IMR-90 (cell line): ENCODE data around the gene CXADR. TPM values are rescaled to one million over a fixed set of nuclear protein-coding genes. Genes with fewer than 3 reads are reported as not detected.

ENCODE experiments used
- ATAC-seq: fragments of 200-7000 bp; cut with Tn5 transposase; 2 replicates; pipeline ENCODE4 v1.9.1; 2020; ENCODE audit warnings: low read depth, mild to moderate bottlenecking, moderate library complexity
- BruUV-seq: library from RNA; stranded (reverse); fragments of 400-500 nt; replicated peaks from 2 replicates; lab custom pipeline; 2021; lab: Mats Ljungman, UMichigan
- CTCF ChIA-PET: fragments of 300-600 bp; formaldehyde crosslinking; extraction: SDS; loops from one replicate; lab custom pipeline; 2021; ENCODE audit warnings: antibody characterized with exemption; lab: Yijun Ruan, JAX
- POLR2A ChIA-PET: fragments of 300-600 bp; sonication (Branson Sonifier 250); formaldehyde crosslinking; loops from one replicate; lab custom pipeline; 2022; ENCODE audit warnings: antibody characterized with exemption; ENCODE audit not compliant: unreplicated experiment; lab: Charles Lee
- DNase-seq: peaks from one replicate; pipeline ENCODE4 v3.0.0; 2013
- H2AFZ ChIP-seq: replicated peaks from 2 replicates; pipeline ENCODE3; 2013; ENCODE audit warnings: low read length, mild to moderate bottlenecking; ENCODE audit not compliant: poor library complexity
- H2AK5ac ChIP-seq: 2 replicates; pipeline ENCODE4 v1.6.1; 2013; ENCODE audit warnings: low read depth, low read length, inconsistent platforms
- H2AK9ac ChIP-seq: replicated peaks from 2 replicates; pipeline ENCODE3; 2013; ENCODE audit warnings: mild to moderate bottlenecking, low read depth, low read length, moderate library complexity; ENCODE audit not compliant: poor library complexity
- H2BK120ac ChIP-seq: 2 replicates; pipeline ENCODE4 v1.6.1; 2013; ENCODE audit warnings: low read depth, low read length, inconsistent platforms
- H2BK15ac ChIP-seq: 3 replicates; pipeline ENCODE4 v1.6.1; 2013; ENCODE audit warnings: low read depth, low read length, inconsistent platforms
- H2BK20ac ChIP-seq: 2 replicates; pipeline ENCODE4 v1.6.1; 2013; ENCODE audit warnings: low read depth, mild to moderate bottlenecking, inconsistent platforms, low read length, moderate library complexity
- H2BK5ac ChIP-seq: 2 replicates; pipeline ENCODE4 v1.6.1; 2013; ENCODE audit warnings: mild to moderate bottlenecking, low read depth, low read length, inconsistent platforms; ENCODE audit not compliant: poor library complexity, severe bottlenecking
- H3K14ac ChIP-seq: replicated peaks from 2 replicates; pipeline ENCODE4 v1.6.1; 2013; ENCODE audit warnings: low read depth, low read length, inconsistent platforms
- H3K18ac ChIP-seq: 2 replicates; pipeline ENCODE4 v1.6.1; 2013; ENCODE audit warnings: low read depth, low read length, control low read depth
- H3K23ac ChIP-seq: 2 replicates; pipeline ENCODE4 v1.6.1; 2013; ENCODE audit warnings: low read depth, low read length, inconsistent platforms
- H3K27ac ChIP-seq: 2 replicates; pipeline ENCODE4 v1.5.1; 2013; ENCODE audit warnings: mild to moderate bottlenecking, control low read depth, low read length; ENCODE audit not compliant: insufficient read depth
- H3K27me3 ChIP-seq: 2 replicates; pipeline ENCODE4 v1.6.1; 2013; ENCODE audit warnings: low read length; ENCODE audit not compliant: control insufficient read depth, insufficient read depth
- H3K36me3 ChIP-seq: 2 replicates; pipeline ENCODE4 v1.6.1; 2013; ENCODE audit warnings: low read length, mixed read lengths; ENCODE audit not compliant: control insufficient read depth, insufficient read depth
- H3K4ac ChIP-seq: 2 replicates; pipeline ENCODE4 v1.6.1; 2013; ENCODE audit warnings: low read depth, low read length, inconsistent platforms
- H3K4me1 ChIP-seq: 2 replicates; pipeline ENCODE4 v1.6.1; 2013; ENCODE audit warnings: low read length, mixed read lengths; ENCODE audit not compliant: control insufficient read depth, insufficient read depth
- H3K4me2 ChIP-seq: 2 replicates; pipeline ENCODE4 v1.6.1; 2013; ENCODE audit warnings: low read depth, mild to moderate bottlenecking, control low read depth, low read length, moderate library complexity
- H3K4me3 ChIP-seq: 2 replicates; pipeline ENCODE4 v1.5.1; 2013; ENCODE audit warnings: low read depth, mild to moderate bottlenecking, control low read depth, low read length, moderate library complexity; ENCODE audit not compliant: insufficient read depth
- H3K56ac ChIP-seq: 2 replicates; pipeline ENCODE4 v1.6.1; 2013; ENCODE audit warnings: low read length, inconsistent platforms; ENCODE audit not compliant: insufficient read depth; ENCODE audit errors: extremely low read depth
- H3K79me1 ChIP-seq, 2 experiments: 2 replicates each; pipeline ENCODE4 v1.6.1; 2013; ENCODE audit warnings: low read length in 2 of 2, inconsistent platforms in 1 of 2, low read depth in 1 of 2
- H3K9ac ChIP-seq: 2 replicates; pipeline ENCODE4 v1.6.1; 2013; ENCODE audit warnings: low read depth, low read length, control low read depth
- H3K9me1 ChIP-seq: 2 replicates; pipeline ENCODE4 v1.6.1; 2013; ENCODE audit warnings: low read length, inconsistent platforms; ENCODE audit not compliant: insufficient read depth
- H3K9me3 ChIP-seq: 2 replicates; pipeline ENCODE4 v1.6.1; 2013; ENCODE audit warnings: low read length; ENCODE audit not compliant: control insufficient read depth, insufficient read depth
- H4K20me1 ChIP-seq: 2 replicates; pipeline ENCODE4 v1.6.1; 2013; ENCODE audit warnings: low read length, inconsistent platforms; ENCODE audit not compliant: insufficient read depth
- H4K5ac ChIP-seq: 2 replicates; pipeline ENCODE4 v1.6.1; 2013; ENCODE audit warnings: mild to moderate bottlenecking, low read depth, low read length, control low read depth
- H4K8ac ChIP-seq, 2 experiments: 2 replicates each; pipeline ENCODE4 v1.6.1; 2013; ENCODE audit warnings: low read depth in 2 of 2, low read length in 2 of 2, control low read depth in 1 of 2, inconsistent platforms in 1 of 2
- H4K91ac ChIP-seq: 2 replicates; pipeline ENCODE4 v1.6.1; 2013; ENCODE audit warnings: low read depth, low read length, inconsistent platforms; ENCODE audit not compliant: insufficient read depth
- BHLHE40 ChIP-seq: fragments of 150-350 bp; IDR thresholded peaks from 2 replicates; pipeline ENCODE4 v1.6.1; 2016; ENCODE audit warnings: mild to moderate bottlenecking, low read depth, low read length
- CEBPB ChIP-seq: IDR thresholded peaks from 2 replicates; pipeline ENCODE4 v1.6.1; 2012; ENCODE audit warnings: low read depth, low read length, improper control_type of control experiment
- FOS ChIP-seq: fragments of 150-350 bp; IDR thresholded peaks from 2 replicates; pipeline ENCODE4 v1.6.1; 2016; ENCODE audit warnings: low read depth, low read length
- MAFK ChIP-seq: IDR thresholded peaks from 2 replicates; pipeline ENCODE4 v1.6.1; 2012; ENCODE audit warnings: low read depth, low read length, improper control_type of control experiment
- MXI1 ChIP-seq: IDR thresholded peaks from 2 replicates; pipeline ENCODE4 v1.6.1; 2012; ENCODE audit warnings: low read depth, mild to moderate bottlenecking, low read length, moderate library complexity, borderline replicate concordance
- POLR2A ChIP-seq: IDR thresholded peaks from 2 replicates; pipeline ENCODE4 v1.6.1; 2012; ENCODE audit warnings: mild to moderate bottlenecking, low read depth, low read length
- RAD21 ChIP-seq: IDR thresholded peaks from 2 replicates; pipeline ENCODE4 v1.6.1; 2012; ENCODE audit warnings: low read length, improper control_type of control experiment
- RCOR1 ChIP-seq: IDR thresholded peaks from 2 replicates; pipeline ENCODE4 v1.6.1; 2012; ENCODE audit warnings: mild to moderate bottlenecking, low read length, improper control_type of control experiment; ENCODE audit not compliant: insufficient replicate concordance
- RFX5 ChIP-seq: IDR thresholded peaks from 2 replicates; pipeline ENCODE4 v1.8.0; 2012; ENCODE audit warnings: low read depth, mild to moderate bottlenecking, low read length, moderate library complexity
- SMC3 ChIP-seq: fragments of 150-350 bp; IDR thresholded peaks from 2 replicates; pipeline ENCODE4 v1.6.1; 2016; ENCODE audit warnings: low read depth, mild to moderate bottlenecking, antibody characterized with exemption, low read length, moderate library complexity
- USF2 ChIP-seq: fragments of 150-350 bp; IDR thresholded peaks from 2 replicates; pipeline ENCODE4 v1.6.1; 2017; ENCODE audit warnings: mild to moderate bottlenecking, antibody characterized with exemption, low read length, low read depth
- dilution Hi-C: fragments of 300-500 bp; cut with HindIII; formaldehyde crosslinking; loops from one replicate; pipeline ENCODE4 v1.14.3; 2018; ENCODE audit warnings: low sequenced_read_pairs; ENCODE audit not compliant: unreplicated experiment
- in situ Hi-C: fragments of 300-500 bp; cut with MboI; formaldehyde crosslinking; loops from 3 replicates; pipeline ENCODE4 v1.14.3; 2019; ENCODE audit warnings: low sequenced_read_pairs, inconsistent platforms, mixed read lengths
- intact Hi-C: fragments of 100-400 bp; cut with micrococcal nuclease; formaldehyde crosslinking; loops from 2 replicates; pipeline ENCODE4 v1.10.0; 2022
- polyA plus RNA-seq, 3 experiments: library from polyadenylated mRNA; depleted of rRNA; stranded (reverse); fragments of >200 nt; gene quantifications; 2 replicates each; pipeline ENCODE4 v1.2.3, GENCODE V29; 2012; ENCODE audit warnings: low replicate concordance in 1 of 3
- total RNA-seq: library from RNA; depleted of rRNA; stranded (reverse); fragments of >200 nt; gene quantifications from 2 replicates; pipeline ENCODE4 v1.2.3, GENCODE V29; 2012
- TF ChIP-seq, protein P1 (sequence below): fragments of 150-350 bp; IDR thresholded peaks from 2 replicates; pipeline ENCODE4 v1.6.1; 2016; ENCODE audit warnings: low read depth, mild to moderate bottlenecking, low read length, moderate library complexity, borderline replicate concordance

Gene CXADR
- total and polyA plus RNA-seq, 2 of the 4 experiments (the other 2 are of a cell fraction) = 0.21 to 1.1 TPM

- no peak overlapping the region for H2BK15ac ChIP-seq
- H4K20me1 ChIP-seq = 0 out of 2 replicates have a peak, but pooled peaks cover 4% of the 10 kb centered on the region
- no peaks in the 10 kb centered on the region for H3K27me3 ChIP-seq
- no peak overlapping the region for H3K4me2 ChIP-seq
- peaks cover 3% of the 10 kb centered on the region; the same call in 1 of the 2 replicates for H3K9me1 ChIP-seq
- H2AK9ac ChIP-seq = no peak overlapping the region
- H3K56ac ChIP-seq = no peak overlapping the region
- in situ Hi-C loops = no loop called here
- no TSS peak for BruUV-seq
- H2BK120ac ChIP-seq = no peak overlapping the region
- H3K9me3 ChIP-seq = no peaks in the 10 kb centered on the region
- no peak overlapping the region for H4K5ac ChIP-seq
- H3K23ac ChIP-seq = no peak overlapping the region
- peaks cover 10% of the 10 kb centered on the region for H3K4me1 ChIP-seq
- H3K18ac ChIP-seq = no peak overlapping the region
- ChIA-PET CTCF (no interaction called here), POLR2A (no interaction called here)
- no peak for ATAC-seq
- H3K4me3 ChIP-seq = no peak overlapping the region
- no peak overlapping the region for H3K14ac ChIP-seq
- H2BK5ac ChIP-seq = no peak overlapping the region
- H4K8ac ChIP-seq = no peak overlapping the region
- H2AFZ ChIP-seq = no peak overlapping the region
- no peak for DNase-seq
- H3K4ac ChIP-seq = no peak overlapping the region
- intact Hi-C loops = no loop called here
- no peak overlapping the region for H4K91ac ChIP-seq
- no peak for TF ChIP-seq FOS
- TF ChIP-seq RCOR1 = no peak
- no peak for TF ChIP-seq USF2
- no peak for TF ChIP-seq RFX5
- TF ChIP-seq SMC3 = no peak
- TF ChIP-seq, protein P1, sequence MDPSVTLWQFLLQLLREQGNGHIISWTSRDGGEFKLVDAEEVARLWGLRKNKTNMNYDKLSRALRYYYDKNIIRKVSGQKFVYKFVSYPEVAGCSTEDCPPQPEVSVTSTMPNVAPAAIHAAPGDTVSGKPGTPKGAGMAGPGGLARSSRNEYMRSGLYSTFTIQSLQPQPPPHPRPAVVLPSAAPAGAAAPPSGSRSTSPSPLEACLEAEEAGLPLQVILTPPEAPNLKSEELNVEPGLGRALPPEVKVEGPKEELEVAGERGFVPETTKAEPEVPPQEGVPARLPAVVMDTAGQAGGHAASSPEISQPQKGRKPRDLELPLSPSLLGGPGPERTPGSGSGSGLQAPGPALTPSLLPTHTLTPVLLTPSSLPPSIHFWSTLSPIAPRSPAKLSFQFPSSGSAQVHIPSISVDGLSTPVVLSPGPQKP = no peak
- no peak for TF ChIP-seq POLR2A
- TF ChIP-seq BHLHE40 = no peak
- no peak for TF ChIP-seq MAFK
- TF ChIP-seq RAD21 = no peak
- no peak for TF ChIP-seq CEBPB
- TF ChIP-seq MXI1 = no peak
- no peak overlapping the region for H2BK20ac ChIP-seq
- no peaks in the 10 kb centered on the region for H3K36me3 ChIP-seq
- dilution Hi-C loops = no loop called here
- H2AK5ac ChIP-seq = no peak overlapping the region
- no peak overlapping the region for H3K9ac ChIP-seq
- no peaks in the 10 kb centered on the region for H3K79me1 ChIP-seq
- H3K27ac ChIP-seq = no peak overlapping the region
These were observed 24.2 kb upstream of the CXADR start for GRCh38 chr21:17488620-17489019.
